K562 (cell line): ENCODE results near the gene AANAT. TPM values are rescaled to one million over a fixed set of nuclear protein-coding genes. Genes with fewer than 3 reads are reported as not detected.
A peak's percentile ranks its signal among the peaks of the same experiment; 100 is the strongest.

Experiments
- CHD2 ChIP-seq: IDR thresholded peaks from 2 replicates; pipeline ENCODE4 v1.6.1; 2011; ENCODE audit warnings: low read depth, low read length
- HCFC1 ChIP-seq: IDR thresholded peaks from 2 replicates; pipeline ENCODE4 v1.6.1; 2012; ENCODE audit warnings: low read depth, low read length, improper control_type of control experiment
- KLF13 ChIP-seq: fragments of 450-650 bp; IDR thresholded peaks from 2 replicates; pipeline ENCODE4 v1.6.1; 2016; ENCODE audit warnings: missing genetic modification characterization, low read depth, mild to moderate bottlenecking, missing compliant biosample characterization, moderate library complexity, borderline replicate concordance
- MXI1 ChIP-seq: IDR thresholded peaks from 2 replicates; pipeline ENCODE4 v1.6.1; 2011; ENCODE audit warnings: low read depth, mild to moderate bottlenecking, improper control_type of control experiment, low read length
- NFYB ChIP-seq: IDR thresholded peaks from 2 replicates; pipeline ENCODE4 v1.6.1; 2011; ENCODE audit warnings: mild to moderate bottlenecking, moderate library complexity; ENCODE audit not compliant: insufficient read length; ENCODE audit errors: extremely low read depth
- RBM22 ChIP-seq: fragments of 200-400 bp; formaldehyde crosslinking; IDR thresholded peaks from 2 replicates; pipeline ENCODE4 v1.6.1; 2018; ENCODE audit warnings: low read length, low read depth; ENCODE audit not compliant: poor library complexity, severe bottlenecking
- RFX1 ChIP-seq: fragments of 450-650 bp; IDR thresholded peaks from 2 replicates; pipeline ENCODE4 v1.6.1; 2016; ENCODE audit warnings: mild to moderate bottlenecking, moderate library complexity
- SIN3B ChIP-seq: fragments of 450-650 bp; IDR thresholded peaks from 2 replicates; pipeline ENCODE4 v1.6.1; 2017; ENCODE audit warnings: low read depth, mild to moderate bottlenecking, moderate library complexity
- TAF1 ChIP-seq: IDR thresholded peaks from 2 replicates; pipeline ENCODE4 v1.6.1; 2011; ENCODE audit warnings: mild to moderate bottlenecking, low read length, moderate library complexity; ENCODE audit not compliant: insufficient read depth, control insufficient read depth, severe bottlenecking; ENCODE audit errors: extremely low read depth
- TARDBP ChIP-seq: fragments of 450-650 bp; IDR thresholded peaks from 2 replicates; pipeline ENCODE4 v1.6.1; 2016
- TCF3 ChIP-seq: sonication (generic); formaldehyde crosslinking; IDR thresholded peaks from 2 replicates; pipeline ENCODE4 v1.4.0; 2020; ENCODE audit warnings: mild to moderate bottlenecking, missing genetic modification reagents
- THRAP3 ChIP-seq: fragments of 450-650 bp; IDR thresholded peaks from 2 replicates; pipeline ENCODE4 v1.6.1; 2016; ENCODE audit warnings: mild to moderate bottlenecking, inconsistent platforms, borderline replicate concordance
- U2AF1 ChIP-seq: fragments of 200-400 bp; formaldehyde crosslinking; optimal IDR thresholded peaks from 2 replicates; pipeline ENCODE3; 2017; ENCODE audit warnings: mild to moderate bottlenecking, low read depth, low read length, moderate library complexity
- ZNF444 ChIP-seq: fragments of 250-450 bp; sonication (Bioruptor Pico); IDR thresholded peaks from 2 replicates; pipeline ENCODE4 v1.4.0; 2020; ENCODE audit warnings: mild to moderate bottlenecking, moderate library complexity
- polyA plus RNA-seq, 8 experiments: library from polyadenylated mRNA; depleted of rRNA in 4 of 8; stranded (reverse) in 5 of 8; unstranded in 3 of 8; fragments of >200 nt; fragmentation: Nextera tagmentation in 2 of 8; fragmentation: Illumina TruSeq in 1 of 8; extraction: Ambion mirVana in 2 of 8; extraction: Trizol in 1 of 8; gene quantifications; 2 replicates each; pipeline versions ENCODE4 v1.2.1 to v1.2.3, GENCODE V29; 2011 to 2014; ENCODE audit warnings: inconsistent platforms in 1 of 8, missing spikeins in 1 of 8
- total RNA-seq, 7 experiments: library from RNA; depleted of rRNA in 6 of 7; stranded (reverse); fragments of >200 nt in 6 of 7; fragmentation: Illumina TruSeq in 2 of 7; extraction: Trizol in 2 of 7; gene quantifications; 2 replicates each; pipeline versions ENCODE4 v1.2.1 to v1.2.3, GENCODE V29; 2011 to 2021; ENCODE audit warnings: low replicate concordance in 1 of 7
- TF ChIP-seq, protein P1 (sequence below), 2 experiments: fragments of 450-650 bp; IDR thresholded peaks; 2 replicates each; pipeline ENCODE4 v1.6.1; 2016
- TF ChIP-seq, protein P2 (sequence below), 3 experiments: fragments of 200-800 bp in 1 of 3; sonication (Bioruptor generic) in 1 of 3; sonication (generic) in 1 of 3; formaldehyde crosslinking in 1 of 3; IDR thresholded peaks; 2 replicates each; pipeline versions ENCODE4 v1.6.1 to v1.8.0; 2016 to 2022; ENCODE audit warnings: mild to moderate bottlenecking in 2 of 3, missing compliant biosample characterization in 2 of 3, missing genetic modification characterization in 2 of 3, missing genetic modification reagents in 1 of 3
- TF ChIP-seq, protein P3 (sequence below): fragments of 250-450 bp; sonication (Bioruptor Pico); IDR thresholded peaks from 2 replicates; pipeline ENCODE4 v1.4.0; 2020; ENCODE audit warnings: mild to moderate bottlenecking
- TF ChIP-seq, protein P4 (sequence below): sonication (generic); formaldehyde crosslinking; IDR thresholded peaks from 2 replicates; pipeline ENCODE4 v1.8.0; 2022; ENCODE audit warnings: mild to moderate bottlenecking, missing genetic modification reagents

Gene AANAT
- total and polyA plus RNA-seq, 9 of the 15 experiments (the other 6 are each of a cell fraction or from before 2014, with no cell fraction given), result not detected

DNA sequence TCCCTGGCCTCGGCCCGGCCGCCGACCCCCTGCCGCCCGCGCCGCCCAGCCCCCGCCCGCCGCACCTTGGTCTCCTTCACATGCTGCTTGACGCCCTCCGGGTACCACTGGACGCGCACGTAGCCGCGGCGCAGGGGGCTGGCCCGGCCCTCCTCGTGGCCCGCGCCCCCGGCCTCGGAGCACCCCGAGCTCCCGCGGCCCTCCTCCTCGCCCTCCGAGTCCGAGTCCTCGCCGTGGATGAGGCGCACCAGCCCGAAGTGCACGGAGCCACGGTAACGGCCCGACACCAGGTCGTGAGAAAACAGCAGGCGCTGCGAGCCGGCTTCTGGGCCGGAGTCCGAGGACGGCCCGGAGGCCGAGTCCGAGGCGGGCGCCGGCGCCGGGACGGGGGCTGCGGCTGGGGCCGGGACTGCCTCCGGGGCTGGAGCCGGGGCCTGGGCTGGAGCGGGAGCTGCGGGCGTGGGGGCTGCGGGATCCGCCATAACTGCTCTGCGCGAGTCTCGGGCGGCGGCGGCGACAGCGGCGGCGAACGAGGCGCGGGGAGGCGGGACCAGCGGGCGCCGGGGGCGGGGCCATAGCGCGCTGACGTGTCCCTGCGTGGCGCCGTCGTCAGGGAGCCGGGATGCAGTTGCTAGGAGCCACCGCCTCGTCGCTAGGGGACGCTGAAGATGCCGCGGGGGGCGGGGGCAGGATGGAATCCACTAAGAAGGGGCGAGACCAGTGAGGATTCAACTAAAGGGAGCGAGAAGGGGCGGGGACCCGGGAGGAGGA is 14.6 kb upstream of the AANAT start, which contains the start of gene UBE2O (continued):
- peak; percentile 98 for TF ChIP-seq RFX1
- TF ChIP-seq TCF3, result no peak
- peak; percentile 74 for TF ChIP-seq TAF1
- TF ChIP-seq, protein P1, sequence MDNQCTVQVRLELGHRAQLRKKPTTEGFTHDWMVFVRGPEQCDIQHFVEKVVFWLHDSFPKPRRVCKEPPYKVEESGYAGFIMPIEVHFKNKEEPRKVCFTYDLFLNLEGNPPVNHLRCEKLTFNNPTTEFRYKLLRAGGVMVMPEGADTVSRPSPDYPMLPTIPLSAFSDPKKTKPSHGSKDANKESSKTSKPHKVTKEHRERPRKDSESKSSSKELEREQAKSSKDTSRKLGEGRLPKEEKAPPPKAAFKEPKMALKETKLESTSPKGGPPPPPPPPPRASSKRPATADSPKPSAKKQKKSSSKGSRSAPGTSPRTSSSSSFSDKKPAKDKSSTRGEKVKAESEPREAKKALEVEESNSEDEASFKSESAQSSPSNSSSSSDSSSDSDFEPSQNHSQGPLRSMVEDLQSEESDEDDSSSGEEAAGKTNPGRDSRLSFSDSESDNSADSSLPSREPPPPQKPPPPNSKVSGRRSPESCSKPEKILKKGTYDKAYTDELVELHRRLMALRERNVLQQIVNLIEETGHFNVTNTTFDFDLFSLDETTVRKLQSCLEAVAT (IDR thresholded peaks at IDR 0.05), result no peak
- TF ChIP-seq, protein P2, sequence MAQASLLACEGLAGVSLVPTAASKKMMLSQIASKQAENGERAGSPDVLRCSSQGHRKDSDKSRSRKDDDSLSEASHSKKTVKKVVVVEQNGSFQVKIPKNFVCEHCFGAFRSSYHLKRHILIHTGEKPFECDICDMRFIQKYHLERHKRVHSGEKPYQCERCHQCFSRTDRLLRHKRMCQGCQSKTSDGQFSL (CRISPR knock-in tag; IDR thresholded peaks at IDR 0.05), result peak; percentile 52; the same call in 1 of the 2 replicates
- TF ChIP-seq, protein P2 (tag; IDR thresholded peaks at IDR 0.05), result no peak
- TF ChIP-seq NFYB, result no peak
- TF ChIP-seq ZNF444 (CRISPR knock-in tag), result no peak
- peak; percentile 49 for TF ChIP-seq HCFC1
- TF ChIP-seq TARDBP, result no peak
- TF ChIP-seq, protein P3, sequence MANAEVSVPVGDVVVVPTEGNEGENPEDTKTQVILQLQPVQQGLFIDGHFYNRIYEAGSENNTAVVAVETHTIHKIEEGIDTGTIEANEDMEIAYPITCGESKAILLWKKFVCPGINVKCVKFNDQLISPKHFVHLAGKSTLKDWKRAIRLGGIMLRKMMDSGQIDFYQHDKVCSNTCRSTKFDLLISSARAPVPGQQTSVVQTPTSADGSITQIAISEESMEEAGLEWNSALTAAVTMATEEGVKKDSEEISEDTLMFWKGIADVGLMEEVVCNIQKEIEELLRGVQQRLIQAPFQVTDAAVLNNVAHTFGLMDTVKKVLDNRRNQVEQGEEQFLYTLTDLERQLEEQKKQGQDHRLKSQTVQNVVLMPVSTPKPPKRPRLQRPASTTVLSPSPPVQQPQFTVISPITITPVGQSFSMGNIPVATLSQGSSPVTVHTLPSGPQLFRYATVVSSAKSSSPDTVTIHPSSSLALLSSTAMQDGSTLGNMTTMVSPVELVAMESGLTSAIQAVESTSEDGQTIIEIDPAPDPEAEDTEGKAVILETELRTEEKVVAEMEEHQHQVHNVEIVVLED (CRISPR knock-in tag), result peak; percentile 95
- TF ChIP-seq U2AF1, result no peak
- TF ChIP-seq CHD2, result peak; percentile 38; the same call in 1 of the 2 replicates
- TF ChIP-seq SIN3B, result peak; percentile 77
- TF ChIP-seq MXI1, result peak; percentile 99
- TF ChIP-seq, protein P4, sequence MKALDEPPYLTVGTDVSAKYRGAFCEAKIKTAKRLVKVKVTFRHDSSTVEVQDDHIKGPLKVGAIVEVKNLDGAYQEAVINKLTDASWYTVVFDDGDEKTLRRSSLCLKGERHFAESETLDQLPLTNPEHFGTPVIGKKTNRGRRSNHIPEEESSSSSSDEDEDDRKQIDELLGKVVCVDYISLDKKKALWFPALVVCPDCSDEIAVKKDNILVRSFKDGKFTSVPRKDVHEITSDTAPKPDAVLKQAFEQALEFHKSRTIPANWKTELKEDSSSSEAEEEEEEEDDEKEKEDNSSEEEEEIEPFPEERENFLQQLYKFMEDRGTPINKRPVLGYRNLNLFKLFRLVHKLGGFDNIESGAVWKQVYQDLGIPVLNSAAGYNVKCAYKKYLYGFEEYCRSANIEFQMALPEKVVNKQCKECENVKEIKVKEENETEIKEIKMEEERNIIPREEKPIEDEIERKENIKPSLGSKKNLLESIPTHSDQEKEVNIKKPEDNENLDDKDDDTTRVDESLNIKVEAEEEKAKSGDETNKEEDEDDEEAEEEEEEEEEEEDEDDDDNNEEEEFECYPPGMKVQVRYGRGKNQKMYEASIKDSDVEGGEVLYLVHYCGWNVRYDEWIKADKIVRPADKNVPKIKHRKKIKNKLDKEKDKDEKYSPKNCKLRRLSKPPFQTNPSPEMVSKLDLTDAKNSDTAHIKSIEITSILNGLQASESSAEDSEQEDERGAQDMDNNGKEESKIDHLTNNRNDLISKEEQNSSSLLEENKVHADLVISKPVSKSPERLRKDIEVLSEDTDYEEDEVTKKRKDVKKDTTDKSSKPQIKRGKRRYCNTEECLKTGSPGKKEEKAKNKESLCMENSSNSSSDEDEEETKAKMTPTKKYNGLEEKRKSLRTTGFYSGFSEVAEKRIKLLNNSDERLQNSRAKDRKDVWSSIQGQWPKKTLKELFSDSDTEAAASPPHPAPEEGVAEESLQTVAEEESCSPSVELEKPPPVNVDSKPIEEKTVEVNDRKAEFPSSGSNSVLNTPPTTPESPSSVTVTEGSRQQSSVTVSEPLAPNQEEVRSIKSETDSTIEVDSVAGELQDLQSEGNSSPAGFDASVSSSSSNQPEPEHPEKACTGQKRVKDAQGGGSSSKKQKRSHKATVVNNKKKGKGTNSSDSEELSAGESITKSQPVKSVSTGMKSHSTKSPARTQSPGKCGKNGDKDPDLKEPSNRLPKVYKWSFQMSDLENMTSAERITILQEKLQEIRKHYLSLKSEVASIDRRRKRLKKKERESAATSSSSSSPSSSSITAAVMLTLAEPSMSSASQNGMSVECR (CRISPR knock-in tag), result no peak; the same call in 1 of the 2 replicates
- no peak for TF ChIP-seq THRAP3
- peak; percentile 100 for TF ChIP-seq RBM22
- no peak for TF ChIP-seq KLF13 (tag)
